AG09309 (cell line): ENCODE data around the gene NPY1R.

ENCODE experiments used
- DNase-seq: peaks from one replicate; pipeline ENCODE4 v3.0.0-alpha.2; 2010; ENCODE audit warnings: low read depth
- H3K4me3 ChIP-seq: 2 replicates; pipeline ENCODE4 v1.5.1; 2011; ENCODE audit warnings: mild to moderate bottlenecking, low read depth, low read length, moderate library complexity; ENCODE audit not compliant: control insufficient read depth
- CTCF ChIP-seq: IDR thresholded peaks from 2 replicates; pipeline ENCODE4 v1.5.1; 2011; ENCODE audit warnings: mild to moderate bottlenecking, low read depth, low read length, inconsistent platforms; ENCODE audit not compliant: insufficient read depth, control insufficient read depth; ENCODE audit errors: missing control alignments

NPY1R gene

DNA sequence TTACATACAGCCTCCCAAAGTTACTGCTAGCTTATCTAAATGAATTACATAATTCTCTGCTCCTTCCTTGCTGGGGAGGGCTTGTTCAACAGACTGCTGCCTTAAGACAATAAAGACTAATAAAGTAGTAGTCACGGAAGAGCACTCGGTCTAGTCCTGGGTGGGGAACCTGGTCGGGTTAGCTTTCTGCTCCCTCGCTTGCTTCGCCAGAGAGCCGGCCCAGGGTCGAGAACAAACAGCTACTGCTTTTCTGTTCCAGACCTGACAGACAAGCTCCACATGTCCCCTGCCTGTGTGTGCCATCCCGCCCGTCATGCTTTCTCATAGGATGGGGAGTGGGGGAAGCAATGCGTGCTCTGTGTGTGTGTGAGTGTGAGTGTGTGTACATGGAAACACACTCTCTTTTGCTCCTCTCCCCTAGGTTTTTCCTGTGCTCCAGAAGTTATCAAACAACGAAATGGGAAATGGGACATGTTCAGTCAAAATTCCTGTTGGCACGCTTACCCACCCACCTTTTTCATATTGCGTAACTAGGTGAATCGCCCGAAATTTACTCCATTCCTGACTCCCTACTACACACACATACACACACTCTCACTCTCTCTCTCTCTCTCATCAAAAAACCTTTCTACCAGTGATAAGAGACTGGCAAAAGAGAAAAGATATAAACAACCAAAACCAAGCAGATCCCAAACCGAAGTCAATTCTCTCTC, 1.3 kb downstream of the NPY1R start:
- no peak for TF ChIP-seq CTCF
- no peak overlapping the region for H3K4me3 ChIP-seq
- DNase-seq = no peak

- TF ChIP-seq CTCF = no peak
- no peak for DNase-seq
- H3K4me3 ChIP-seq = no peak overlapping the region
Observed at GRCh38 chr4:163317110-163317509, 15.3 kb downstream of the NPY1R start.

DNA sequence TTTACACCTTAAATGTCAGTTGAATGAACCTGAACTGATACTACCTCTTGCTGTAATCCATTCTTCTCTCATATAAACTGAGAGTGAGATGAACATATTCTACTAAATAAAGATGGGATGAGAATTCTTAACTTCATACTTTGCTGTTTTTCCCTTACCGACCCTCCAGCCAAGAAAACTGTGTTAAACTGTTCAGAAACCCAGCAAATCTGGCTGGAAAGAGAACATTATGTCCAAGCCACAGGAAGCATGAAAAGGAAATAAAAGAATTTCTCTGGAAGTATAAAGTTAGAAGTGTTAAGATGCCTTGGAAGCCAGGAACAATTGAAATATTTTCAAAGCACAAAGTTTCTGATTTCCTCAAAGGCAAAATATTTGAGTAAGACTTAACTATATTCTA, 22.9 kb downstream of the NPY1R start:
- no peak for TF ChIP-seq CTCF
- DNase-seq = no peak
- no peak overlapping the region for H3K4me3 ChIP-seq

GRCh38 chr4:163303069-163303468, 29.3 kb downstream of the NPY1R start:
- no peak for TF ChIP-seq CTCF
- DNase-seq = no peak
- no peak overlapping the region for H3K4me3 ChIP-seq

DNA sequence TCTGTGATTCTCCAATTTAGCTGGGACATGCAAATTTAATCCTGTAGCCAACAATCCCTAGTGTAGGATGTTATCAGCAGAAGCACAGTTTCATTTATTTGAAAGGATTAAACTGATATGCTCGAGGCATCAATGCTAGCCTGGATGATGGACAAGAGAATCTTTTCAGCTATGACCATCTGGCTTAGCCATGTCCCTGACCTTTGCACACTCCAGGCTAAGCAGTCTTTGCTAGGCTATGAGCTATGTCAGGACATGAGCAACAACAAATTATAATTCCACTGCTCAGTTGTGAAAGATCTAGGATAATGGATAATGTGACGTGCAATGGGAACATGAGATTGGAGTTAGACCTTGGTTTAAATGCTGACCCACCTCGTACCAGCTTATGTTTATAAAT, 32.0 kb downstream of the NPY1R start:
- no peak for TF ChIP-seq CTCF
- DNase-seq = no peak
- H3K4me3 ChIP-seq = no peak overlapping the region

GRCh38 chr4:163295138-163295537, 37.3 kb downstream of the NPY1R start:
- H3K4me3 ChIP-seq = no peak overlapping the region
- TF ChIP-seq CTCF = no peak
- no peak for DNase-seq
